ENCODE measurements around the gene TAF13. TPM values are rescaled to one million over a fixed set of nuclear protein-coding genes. Genes with fewer than 3 reads are reported as not detected.

TAF13 gene
- total RNA-seq, 1 donor from 2014 or later: 22.4 TPM

DNA sequence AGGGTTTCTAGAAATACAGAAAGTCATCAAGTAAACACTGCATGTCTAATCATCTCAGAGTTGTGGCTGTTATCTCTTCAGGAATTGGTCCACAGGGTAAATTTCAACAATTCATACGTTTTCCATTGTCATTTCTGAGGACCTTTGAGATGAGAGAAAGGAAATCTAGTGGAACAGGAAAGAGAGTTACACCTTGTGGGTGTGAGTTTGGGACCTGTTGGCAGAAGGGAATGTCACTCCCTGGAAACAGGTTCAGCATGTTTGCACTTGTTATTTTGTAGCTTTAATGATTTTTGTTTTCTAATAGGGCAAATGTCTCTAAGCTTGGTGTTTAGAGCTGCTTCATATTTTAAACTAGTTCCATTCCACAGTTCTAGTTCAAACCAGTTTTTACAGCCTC is 20.3 kb upstream of the TAF13 start:
- H3K4me3 Mint-ChIP-seq: no peak overlapping the region
- DNase-seq (ENCODE audit: low read depth, low spot score): no peak

DNA sequence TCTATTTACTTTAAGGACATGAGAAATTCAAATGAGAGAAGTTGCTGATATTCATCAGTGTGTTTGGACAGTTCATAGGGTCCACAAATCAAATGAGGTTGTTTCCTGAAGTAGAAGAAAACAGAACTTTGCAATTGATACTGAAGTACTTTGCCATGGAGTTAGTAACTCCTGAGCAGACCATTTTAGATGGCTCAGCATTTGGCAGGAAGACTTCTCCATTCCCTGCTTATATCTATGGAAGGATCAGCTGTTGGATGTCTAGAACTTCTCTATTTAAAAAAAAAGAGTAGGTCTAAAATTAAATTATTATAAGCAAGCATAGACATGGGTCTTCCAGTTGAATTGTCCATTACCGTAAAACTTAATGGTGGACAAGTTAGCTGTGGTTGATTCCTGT is 19.8 kb upstream of the TAF13 start:
- Mint-ChIP-seq H3K9me3 (no peaks in the 10 kb centered on the region), H3K4me3 (no peak overlapping the region), H3K27ac (ENCODE audit: unreplicated experiment) (no peak overlapping the region), H3K36me3 (ENCODE audit: low read depth) (peaks cover 3% of the 10 kb centered on the region), H3K4me1 (peaks cover 28% of the 10 kb centered on the region), H3K27me3 (ENCODE audit: low read depth) (peaks cover 3% of the 10 kb centered on the region)
- DNase-seq (ENCODE audit: low read depth, low spot score): no peak
- TF ChIP-seq, protein P1, sequence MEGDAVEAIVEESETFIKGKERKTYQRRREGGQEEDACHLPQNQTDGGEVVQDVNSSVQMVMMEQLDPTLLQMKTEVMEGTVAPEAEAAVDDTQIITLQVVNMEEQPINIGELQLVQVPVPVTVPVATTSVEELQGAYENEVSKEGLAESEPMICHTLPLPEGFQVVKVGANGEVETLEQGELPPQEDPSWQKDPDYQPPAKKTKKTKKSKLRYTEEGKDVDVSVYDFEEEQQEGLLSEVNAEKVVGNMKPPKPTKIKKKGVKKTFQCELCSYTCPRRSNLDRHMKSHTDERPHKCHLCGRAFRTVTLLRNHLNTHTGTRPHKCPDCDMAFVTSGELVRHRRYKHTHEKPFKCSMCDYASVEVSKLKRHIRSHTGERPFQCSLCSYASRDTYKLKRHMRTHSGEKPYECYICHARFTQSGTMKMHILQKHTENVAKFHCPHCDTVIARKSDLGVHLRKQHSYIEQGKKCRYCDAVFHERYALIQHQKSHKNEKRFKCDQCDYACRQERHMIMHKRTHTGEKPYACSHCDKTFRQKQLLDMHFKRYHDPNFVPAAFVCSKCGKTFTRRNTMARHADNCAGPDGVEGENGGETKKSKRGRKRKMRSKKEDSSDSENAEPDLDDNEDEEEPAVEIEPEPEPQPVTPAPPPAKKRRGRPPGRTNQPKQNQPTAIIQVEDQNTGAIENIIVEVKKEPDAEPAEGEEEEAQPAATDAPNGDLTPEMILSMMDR (conservative IDR thresholded peaks at IDR 0.05): no peak

More for the DNA sequence above, 20.3 kb upstream of the TAF13 start:
- H3K4me1 Mint-ChIP-seq: peaks cover 25% of the 10 kb centered on the region
- TF ChIP-seq, protein P1 (conservative IDR thresholded peaks at IDR 0.05): no peak
- peaks cover 3% of the 10 kb centered on the region for H3K36me3 Mint-ChIP-seq (ENCODE audit: low read depth)
- H3K27me3 Mint-ChIP-seq (ENCODE audit: low read depth): peaks cover 3% of the 10 kb centered on the region
- no peaks in the 10 kb centered on the region for H3K9me3 Mint-ChIP-seq
- no peak overlapping the region for H3K27ac Mint-ChIP-seq (ENCODE audit: unreplicated experiment)

DNA sequence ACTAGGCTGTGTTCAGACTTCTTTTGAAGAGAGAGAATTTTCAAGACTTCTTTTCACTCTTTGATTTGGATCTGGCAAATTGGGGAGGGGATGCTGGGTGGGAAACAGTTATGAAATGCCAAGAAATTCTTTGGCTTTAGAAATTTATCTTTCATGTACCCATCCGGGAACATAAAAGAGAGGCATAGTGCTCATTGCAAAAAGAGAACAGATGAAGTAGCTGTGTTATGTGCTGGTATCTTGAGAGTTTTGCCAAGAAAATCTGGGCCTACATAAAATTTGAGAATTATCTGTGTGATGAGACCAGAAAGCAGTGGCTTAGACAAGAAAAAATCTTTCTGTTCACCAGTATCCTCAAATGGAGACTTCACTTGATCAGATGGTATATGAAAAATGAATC is 19.1 kb upstream of the TAF13 start:
- peaks cover 32% of the 10 kb centered on the region for H3K4me1 Mint-ChIP-seq
- no peak for DNase-seq (ENCODE audit: low read depth, low spot score)
- H3K27ac Mint-ChIP-seq (ENCODE audit: unreplicated experiment): no peak overlapping the region
- H3K27me3 Mint-ChIP-seq (ENCODE audit: low read depth): peaks cover under 1% of the 10 kb centered on the region
- H3K4me3 Mint-ChIP-seq: peak overlapping the region; percentile 47
- H3K9me3 Mint-ChIP-seq: no peaks in the 10 kb centered on the region
- peaks cover 1% of the 10 kb centered on the region for H3K36me3 Mint-ChIP-seq (ENCODE audit: low read depth)
- TF ChIP-seq, protein P1 (conservative IDR thresholded peaks at IDR 0.05): no peak

DNA sequence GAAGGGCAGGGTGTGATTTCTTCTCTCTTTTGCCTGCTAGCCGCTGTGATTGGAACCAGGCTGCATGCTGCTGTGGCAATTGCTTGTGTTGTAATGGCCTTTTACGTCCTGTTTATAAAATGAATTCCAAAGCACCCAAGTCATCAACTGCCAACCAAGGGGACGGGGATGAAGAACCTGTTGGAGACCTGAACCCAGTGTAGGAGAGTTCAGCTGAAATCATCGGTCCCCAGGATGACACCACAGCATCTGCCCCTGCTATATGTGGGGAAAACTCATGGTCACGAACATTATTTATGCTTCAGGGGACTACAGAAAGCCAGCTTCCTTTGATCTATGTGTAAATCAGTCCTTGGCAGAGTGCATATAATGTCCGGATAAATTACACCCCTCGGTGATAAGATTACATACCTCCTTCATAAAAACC is 18.6 kb upstream of the TAF13 start:
- TF ChIP-seq, protein P1 (conservative IDR thresholded peaks at IDR 0.05): no peak
- H3K4me1 Mint-ChIP-seq: peaks cover 31% of the 10 kb centered on the region
- H3K27ac Mint-ChIP-seq (ENCODE audit: unreplicated experiment): no peak overlapping the region
- H3K4me3 Mint-ChIP-seq: peak overlapping the region; percentile 47
- no peaks in the 10 kb centered on the region for H3K9me3 Mint-ChIP-seq
- peaks cover 2% of the 10 kb centered on the region for H3K36me3 Mint-ChIP-seq (ENCODE audit: low read depth)
- no peaks in the 10 kb centered on the region for H3K27me3 Mint-ChIP-seq (ENCODE audit: low read depth)
- DNase-seq (ENCODE audit: low read depth, low spot score): no peak

DNA sequence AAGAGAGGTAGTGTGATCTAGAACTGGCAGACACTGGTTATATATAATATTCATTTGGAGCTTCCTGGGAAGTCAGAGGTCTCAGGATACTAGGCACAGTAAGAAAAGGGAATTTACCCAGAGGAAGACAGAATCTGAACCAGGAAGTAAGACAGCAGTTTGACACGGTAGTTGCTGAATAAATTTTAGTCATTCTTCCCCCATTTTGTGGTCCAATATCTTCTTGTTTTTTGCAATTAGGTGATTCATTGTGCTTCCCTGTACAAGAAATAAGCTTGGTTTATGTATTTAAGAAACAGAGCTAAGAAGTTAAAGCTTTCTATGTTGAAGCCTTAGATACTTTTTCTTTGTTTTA is 16.0 kb upstream of the TAF13 start:
- H3K4me3 Mint-ChIP-seq: peak overlapping the region; percentile 93

More for the DNA sequence above, 16.0 kb upstream of the TAF13 start:
- TF ChIP-seq, protein P1 (conservative IDR thresholded peaks at IDR 0.05): no peak
- Mint-ChIP-seq H3K36me3 (ENCODE audit: low read depth) (peaks cover 2% of the 10 kb centered on the region), H3K27me3 (ENCODE audit: low read depth) (no peaks in the 10 kb centered on the region), H3K4me1 (peaks cover 38% of the 10 kb centered on the region), H3K9me3 (peaks cover 3% of the 10 kb centered on the region), H3K27ac (ENCODE audit: unreplicated experiment) (no peak overlapping the region)
- no peak for DNase-seq (ENCODE audit: low read depth, low spot score)
